Fibroblast of upper back skin (primary cell): ENCODE measurements around the gene TRAPPC3.
A peak's percentile ranks its signal among the peaks of the same experiment; 100 is the strongest.
"Not testable (repeated sequence)": the region's sequence is repeated elsewhere in the genome, so short reads cannot be mapped to it uniquely, and the experiment has no call there.

Experiments
- DNase-seq: peaks from one replicate; pipeline ENCODE4 v3.0.0-alpha.2; 2013

The TRAPPC3 gene

DNA sequence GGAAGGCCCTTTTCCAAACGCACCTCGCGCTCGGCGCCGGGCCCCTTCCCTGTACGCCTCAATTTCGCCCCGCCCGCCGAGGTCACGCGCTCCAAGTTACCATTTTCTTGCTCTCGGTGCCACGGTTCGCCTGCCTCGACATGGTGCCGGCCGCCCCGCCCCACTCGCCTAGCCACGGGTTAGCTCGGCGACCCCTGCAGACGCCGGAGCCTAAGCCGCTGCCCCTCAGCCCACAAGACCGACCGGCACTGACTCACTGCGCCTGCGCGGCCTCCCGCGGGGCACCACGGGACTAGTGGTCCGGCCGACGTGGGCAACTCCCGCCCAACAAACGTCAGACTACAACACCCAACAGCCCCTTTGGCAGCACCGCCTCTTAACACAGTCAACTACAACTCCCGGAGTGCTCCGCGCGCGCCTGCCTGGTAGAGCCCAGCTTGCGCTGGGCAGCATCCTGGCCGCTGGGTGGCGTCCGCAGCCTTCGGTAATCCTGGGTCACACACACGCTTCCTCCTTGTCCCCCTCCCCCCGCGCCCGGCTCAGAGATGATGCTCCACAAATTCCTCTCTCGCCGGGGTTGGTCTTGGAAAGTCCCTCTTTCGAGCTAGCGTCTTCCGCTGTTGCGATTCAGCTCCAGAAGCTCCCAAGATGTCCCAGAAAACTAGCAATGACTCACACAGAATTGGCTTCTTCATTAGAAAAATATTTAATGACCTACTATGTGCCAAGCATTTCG, at the start of gene TRAPPC3:
Gene TRAPPC3 (minus strand): TSS at position 250 of the 736 bp plus-strand sequence. CDS start 108 bp downstream, at position 142.
- DNase-seq: peak; percentile 100

DNA sequence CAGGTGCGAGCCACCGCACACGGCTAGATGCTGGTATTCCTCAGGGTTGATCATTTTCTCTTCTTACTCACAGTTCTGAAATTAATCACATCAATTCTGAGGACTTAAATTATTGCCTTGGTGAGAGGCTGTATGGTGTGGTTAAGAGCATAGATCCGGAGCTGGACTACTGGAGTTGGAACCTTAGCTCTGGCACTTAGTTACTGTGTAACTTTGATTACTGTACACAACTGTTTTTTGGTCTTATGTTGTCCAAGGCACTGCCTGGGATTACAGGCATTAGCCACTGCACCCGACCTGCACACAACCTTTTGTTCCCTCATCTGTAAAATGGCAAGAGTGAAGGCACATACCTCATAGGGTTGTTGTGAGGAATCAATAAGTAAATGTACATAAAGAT, 49.4 kb upstream of the TRAPPC3 start:
- DNase-seq: no peak

DNA sequence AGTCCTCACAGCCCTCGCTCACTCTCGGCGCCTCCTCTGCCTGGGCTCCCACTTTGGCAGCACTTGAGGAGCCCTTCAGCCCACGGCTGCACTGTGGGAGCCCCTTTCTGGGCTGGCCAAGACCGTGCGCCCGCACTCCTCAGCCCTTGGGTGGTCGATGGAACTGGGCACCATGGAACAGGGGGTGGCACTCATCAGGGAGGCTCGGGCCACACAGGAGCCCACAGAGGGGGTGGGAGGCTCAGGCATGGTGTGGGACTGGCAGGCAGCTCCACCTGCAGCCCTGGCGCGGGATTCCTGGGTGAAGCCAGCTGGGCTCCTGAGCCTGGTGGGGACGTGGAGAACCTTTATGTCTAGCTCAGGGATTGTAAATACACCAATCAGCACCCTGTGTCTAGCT, 47.5 kb upstream of the TRAPPC3 start:
- not testable (repeated sequence) for DNase-seq

DNA sequence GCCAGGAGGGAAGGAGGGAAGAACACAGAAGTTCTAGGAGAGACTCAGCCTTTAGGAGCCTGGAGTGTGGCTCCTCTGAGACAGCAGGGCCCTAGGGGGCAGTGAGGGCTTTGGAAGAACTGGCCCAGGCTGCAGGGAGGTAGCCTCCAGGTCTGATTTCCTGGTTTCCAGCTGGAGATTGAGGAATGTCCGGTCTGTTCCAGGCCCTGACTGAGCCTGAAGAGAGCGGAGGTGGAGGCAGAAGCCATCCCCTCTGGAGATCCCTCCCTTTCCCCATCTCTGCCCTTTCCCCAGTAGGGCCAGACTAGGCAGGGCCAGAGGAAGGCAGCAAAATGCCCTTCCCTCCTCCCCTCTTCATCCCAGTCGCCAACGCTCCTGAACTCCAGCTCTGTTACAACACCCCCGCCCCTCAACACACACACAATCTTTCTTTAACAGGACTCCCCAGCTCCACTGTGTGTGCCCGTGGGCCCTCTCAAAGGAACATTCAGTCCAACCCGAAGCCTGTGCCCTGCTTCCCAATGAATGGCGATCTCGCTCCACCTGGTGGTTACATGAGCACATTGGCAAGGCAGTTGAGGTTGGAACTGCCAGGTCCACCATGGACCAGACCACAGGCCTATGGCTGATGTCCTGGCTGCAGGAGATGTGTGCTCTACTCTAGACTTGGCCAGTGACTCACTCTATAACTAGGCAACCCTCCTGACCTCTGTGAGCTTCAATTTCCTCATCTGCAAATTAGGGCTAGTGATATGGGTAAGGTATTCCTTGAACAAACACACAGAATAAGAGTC, 38.7 kb upstream of the TRAPPC3 start:
- DNase-seq: peak; percentile 90

DNA sequence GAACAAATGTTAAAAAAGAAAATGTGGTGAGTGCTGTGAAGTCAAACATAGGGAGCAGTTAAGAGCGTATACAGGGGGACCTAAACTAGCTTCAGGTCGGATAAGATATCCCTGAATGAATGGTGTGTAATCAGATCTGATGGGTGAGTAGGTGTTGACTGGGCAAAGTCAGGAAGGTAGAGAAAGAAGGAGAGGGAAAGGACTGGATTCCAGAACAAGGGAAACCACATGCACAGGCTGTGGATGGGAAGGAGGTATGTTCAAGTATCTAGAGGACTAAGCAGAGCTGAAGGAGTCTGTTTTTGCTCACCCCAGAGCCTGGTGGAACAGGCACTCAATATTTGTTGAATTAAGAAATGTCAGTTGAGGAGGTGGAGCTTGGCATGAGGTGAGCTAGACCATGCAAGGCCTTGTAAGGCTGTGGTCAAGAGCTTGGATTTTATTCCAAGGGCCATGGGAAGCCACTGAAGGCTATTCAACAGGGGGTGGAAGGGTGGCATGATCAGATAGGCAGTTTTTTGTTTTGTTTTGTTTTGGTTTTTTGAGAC, 34.1 kb upstream of the TRAPPC3 start:
- DNase-seq: peak; percentile 19

DNA sequence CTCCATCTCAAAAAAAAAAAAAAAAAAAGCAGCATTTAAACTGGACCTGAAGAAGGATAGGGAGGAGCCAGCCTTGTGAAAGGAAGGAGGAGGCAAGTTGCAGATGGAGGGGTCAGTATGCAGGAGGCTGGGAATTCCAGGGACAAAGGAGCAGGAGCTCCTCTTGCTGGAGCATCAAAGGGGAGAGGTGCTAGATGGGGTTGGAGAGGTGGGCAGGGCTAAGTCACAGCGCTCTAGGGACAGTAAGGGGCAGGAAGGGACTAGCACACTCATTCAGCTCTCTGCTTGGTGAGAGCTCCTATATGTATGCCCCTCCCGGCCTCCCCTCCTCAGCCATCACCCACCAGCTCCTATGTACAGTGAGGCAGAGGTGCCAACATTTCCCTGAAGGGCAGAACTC, 33.4 kb upstream of the TRAPPC3 start:
- no peak for DNase-seq

DNA sequence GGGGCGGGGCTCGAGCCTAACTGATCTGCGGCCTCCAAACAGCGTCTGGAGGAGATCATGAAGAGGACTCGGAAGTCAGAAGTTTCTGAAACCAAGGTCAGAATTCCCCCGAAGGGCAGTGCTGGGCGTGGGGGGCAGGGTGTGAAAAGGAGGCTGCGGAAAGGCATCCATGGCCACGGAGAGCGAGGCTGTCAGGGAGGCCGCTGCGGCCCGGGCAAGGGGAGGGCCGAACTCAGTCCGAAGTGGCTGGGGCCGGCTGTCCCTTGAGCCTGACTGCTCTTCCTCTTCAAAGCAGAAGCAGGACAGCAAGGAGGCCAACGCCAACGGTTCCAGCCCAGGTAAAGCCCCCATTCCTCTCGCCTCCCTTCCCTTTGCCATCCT, 29.9 kb upstream of the TRAPPC3 start:
- no peak for DNase-seq

DNA sequence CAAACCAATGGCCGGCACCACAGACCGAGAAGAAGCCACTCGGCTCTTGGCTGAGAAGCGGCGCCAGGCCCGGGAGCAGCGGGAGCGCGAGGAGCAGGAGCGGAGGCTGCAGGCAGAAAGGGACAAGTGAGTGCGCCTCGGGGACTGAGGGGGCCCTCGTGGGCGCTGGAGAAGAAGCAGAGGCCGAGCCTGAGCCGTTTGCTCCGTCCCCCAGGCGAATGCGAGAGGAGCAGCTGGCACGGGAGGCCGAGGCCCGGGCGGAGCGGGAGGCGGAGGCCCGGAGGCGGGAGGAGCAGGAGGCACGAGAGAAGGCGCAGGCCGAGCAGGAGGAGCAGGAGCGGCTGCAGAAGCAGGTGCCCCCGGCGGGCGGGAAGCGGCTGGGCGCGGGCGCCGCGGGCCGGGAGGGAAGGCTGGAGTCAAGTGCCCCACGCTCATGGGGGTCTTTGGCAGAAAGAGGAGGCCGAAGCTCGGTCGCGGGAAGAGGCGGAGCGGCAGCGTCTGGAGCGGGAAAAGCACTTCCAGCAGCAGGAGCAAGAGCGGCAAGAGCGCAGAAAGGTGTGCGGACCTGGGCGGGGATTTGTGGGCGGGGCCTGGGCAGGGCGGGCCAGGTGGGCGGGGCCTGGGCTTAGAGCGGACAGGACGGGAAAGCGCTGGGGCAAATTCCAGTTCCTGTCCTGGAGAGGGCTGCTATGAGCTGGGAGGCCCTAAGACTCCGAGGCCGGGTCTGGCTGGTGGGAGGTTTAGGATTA, 29.4 kb upstream of the TRAPPC3 start:
- DNase-seq: no peak

DNA sequence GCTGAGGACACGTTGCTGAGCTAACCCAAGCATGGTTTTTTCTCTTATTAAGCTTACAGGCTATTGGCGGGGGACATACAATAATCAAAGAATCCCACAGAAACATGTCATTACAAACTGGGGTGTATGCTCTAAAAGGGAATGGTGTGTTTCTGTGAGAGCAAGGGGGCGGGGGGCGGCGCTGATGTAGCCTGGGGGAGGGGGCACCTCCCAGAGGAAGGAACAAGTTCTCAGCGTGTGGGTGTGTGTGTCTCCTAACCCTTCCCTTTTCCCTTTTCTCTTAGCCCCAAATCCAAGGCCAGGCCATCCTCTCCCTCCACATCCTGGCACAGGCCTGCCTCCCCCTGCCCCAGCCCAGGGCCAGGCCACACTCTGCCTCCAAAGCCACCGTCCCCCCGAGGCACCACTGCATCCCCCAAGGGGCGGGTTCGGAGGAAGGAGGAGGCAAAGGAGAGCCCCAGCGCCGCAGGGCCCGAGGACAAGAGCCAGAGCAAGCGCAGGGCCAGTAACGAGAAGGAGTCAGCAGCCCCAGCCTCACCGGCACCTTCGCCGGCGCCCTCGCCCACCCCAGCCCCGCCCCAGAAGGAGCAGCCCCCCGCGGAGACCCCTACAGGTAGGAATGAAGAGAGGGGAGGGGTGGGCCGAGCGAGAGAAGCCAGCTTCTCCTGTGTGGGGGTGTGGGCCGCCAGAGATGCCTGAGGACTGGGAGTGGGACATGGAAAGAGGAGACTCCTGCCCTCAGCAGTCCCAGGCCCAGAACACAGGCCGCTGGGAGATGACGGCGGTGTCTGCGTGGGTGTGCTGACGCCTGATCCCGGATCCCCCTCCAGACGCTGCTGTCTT, 28.5 kb upstream of the TRAPPC3 start:
- DNase-seq: no peak

DNA sequence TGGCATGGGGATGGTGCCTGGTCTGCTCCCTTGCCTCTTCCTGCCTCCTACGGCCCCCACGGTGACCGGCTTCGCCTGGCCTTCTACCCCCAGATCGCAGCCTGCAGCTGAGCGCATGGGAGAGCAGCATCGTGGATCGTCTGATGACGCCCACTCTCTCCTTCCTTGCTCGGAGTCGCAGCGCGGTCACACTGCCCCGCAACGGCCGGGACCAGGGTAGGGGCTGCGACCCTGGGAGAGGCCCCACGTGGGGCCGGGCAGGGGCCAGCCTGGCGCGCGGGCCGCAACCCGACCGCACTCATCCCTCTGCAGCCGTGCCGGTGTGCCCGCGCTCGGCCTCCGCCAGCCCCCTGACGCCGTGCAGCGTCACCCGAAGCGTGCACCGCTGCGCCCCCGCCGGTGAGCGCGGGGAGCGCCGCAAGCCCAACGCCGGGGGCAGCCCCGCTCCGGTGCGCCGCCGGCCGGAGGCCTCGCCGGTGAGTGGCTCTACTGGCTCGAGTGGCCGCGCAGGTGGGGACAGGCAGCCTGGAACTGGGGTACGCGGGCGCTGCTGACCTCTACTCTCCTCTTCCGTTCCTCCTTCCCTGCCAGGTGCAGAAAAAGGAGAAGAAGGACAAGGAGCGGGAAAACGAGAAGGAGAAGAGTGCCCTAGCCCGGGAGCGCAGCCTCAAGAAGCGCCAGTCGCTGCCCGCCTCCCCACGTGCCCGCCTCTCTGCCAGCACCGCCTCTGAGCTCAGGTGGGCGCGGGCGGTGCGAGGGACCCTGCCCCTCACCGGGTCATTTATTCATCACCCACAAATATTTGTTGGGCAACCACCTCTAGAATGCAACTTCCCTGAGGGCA, 27.0 kb upstream of the TRAPPC3 start:
- no peak for DNase-seq

DNA sequence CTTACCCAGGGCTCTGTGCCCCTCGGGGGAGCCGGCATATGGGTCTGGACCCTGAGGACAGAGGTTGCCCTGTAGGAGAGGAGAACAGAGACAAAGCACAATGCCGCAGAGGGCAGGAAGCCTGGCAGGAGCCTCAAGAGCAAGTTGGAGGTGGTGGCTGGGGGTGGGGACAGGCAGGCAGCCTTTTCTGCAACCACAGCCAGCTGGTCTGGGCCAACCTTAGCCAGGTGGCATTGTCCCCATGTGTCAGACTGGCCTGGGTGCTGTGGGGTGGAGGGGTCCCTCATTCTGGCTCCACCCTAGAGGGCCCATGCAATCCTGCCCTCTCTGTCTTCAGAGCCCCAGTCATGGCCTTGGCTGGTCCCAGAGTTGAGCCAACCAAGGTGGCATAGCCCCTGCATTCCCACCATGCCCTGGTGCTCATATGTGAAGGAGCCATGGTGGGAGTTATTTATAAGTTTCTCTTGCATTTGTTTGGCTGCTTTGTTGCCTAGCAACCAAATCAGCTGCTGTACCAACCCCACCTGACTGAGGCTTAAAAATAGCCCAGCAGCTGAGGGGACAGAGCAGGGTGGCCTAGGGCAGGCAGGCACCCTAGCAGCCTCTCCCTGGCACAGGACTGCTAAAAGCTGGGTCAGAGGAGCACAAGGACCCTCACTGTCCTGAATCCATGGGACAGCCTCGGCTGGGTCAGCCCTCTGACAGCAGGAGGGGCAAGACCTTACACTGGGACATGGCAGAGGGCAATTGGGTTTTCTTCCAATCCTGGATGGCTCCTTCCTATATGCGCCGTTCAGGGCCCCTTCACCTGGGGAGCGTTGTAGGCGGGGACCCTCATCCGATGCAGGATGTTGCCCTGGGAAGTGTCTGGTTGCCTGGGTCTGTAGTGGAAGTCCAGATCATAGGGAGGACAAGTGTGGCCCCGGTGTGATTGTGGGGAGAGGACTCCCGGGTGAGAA, 26.1 kb upstream of the TRAPPC3 start:
- peak; percentile 25 for DNase-seq

DNA sequence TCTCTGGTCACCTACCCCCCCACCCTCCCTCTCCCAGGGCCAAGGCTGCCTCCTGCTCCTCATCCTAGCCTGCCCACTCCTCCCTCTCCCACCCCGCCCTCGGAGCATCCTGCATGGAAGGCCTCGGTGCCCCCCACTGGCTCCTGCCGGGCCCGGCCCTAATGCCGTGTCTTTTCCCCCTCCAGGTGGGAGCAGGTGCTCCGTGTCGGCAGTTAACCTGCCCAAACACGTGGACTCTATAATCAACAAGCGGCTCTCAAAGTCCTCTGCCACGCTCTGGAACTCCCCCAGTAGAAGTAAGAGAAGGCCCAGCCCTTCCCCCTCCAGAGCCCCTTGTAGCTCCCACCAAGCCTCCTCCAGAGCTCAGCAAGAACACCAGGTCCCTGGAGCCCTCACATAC, 25.4 kb upstream of the TRAPPC3 start:
- DNase-seq: no peak

DNA sequence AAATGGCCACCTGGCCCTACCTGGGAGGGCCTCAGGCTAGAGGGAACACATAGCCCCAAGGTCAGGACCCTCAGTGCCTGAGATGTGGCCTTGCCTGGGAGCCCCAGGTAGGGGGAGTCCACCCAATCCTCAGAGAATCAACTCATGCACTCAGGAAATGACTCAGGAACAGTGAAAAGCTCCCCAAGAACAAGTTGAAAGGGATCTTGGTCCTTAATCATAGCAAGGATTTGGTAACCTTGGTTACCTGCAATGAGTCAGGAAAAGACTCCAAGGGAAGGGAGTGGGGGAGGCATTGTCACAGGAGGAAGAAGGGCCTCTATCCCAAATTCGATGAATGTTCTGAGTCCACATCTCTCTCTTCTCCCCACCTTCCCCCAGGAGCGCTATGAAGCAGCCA, 23.7 kb upstream of the TRAPPC3 start:
- DNase-seq: peak; percentile 80

DNA sequence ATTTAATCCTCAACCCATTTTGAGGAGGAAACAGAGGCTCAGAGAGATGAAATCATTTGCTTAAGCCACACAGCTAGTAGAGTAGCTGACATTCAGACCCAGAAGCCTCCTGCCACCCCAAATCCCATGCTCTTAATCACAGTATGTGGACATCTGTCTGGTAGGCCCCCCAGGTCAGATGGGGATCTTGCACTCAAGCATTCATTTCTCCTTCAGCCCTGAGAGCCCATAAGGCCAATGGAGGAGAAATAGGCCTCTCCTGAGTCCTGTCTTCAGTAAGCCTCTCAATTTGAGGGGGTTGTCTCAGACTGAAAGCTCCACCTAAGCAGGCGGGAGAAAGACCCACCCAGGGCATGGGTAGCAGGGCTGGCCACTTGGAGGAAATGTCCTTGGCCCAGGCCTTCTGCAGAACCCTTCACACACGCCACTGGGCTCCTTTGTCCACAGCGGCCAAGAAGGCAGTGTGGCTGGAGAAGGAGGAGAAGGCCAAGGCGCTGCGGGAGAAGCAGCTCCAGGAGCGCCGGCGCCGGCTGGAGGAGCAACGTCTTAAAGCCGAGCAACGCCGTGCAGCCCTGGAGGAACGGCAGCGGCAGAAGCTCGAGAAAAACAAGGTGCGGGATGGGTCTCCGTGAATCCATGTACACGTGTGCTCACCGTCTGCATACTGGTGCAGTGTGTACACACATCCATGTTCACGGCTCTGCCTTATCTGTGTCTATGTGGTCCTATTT, 22.9 kb upstream of the TRAPPC3 start:
- no peak for DNase-seq

DNA sequence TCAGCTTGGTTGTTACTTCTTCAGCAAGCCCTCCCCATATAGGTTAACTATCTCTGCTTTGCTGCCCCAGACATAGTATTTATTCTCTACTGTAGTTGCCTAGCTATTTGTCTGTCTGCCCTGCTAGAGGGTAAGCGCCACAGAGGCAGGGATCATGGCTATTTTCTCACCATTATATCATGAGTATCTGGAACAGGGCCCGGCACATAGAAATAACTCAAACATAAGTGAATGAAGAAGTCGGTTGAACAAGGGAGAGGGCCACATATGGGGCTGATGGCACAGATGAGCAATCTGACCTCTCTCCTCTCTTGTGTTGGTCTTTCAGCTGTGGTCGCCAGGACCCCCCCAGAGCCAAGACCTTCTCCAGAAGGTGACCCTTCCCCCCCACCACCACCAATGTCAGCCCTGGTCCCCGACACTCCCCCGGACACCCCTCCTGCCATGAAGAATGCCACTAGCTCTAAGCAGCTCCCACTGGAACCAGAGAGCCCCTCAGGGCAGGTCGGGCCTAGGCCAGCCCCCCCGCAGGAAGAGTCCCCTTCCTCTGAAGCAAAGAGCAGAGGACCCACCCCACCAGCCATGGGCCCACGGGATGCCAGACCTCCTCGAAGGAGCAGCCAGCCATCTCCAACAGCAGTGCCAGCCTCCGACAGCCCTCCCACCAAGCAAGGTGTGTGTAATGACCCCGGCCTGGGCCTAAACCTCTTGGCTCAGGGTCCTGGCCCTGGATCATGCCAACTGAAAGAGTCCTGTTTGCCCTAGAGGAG, 21.5 kb upstream of the TRAPPC3 start:
- DNase-seq: no peak

DNA sequence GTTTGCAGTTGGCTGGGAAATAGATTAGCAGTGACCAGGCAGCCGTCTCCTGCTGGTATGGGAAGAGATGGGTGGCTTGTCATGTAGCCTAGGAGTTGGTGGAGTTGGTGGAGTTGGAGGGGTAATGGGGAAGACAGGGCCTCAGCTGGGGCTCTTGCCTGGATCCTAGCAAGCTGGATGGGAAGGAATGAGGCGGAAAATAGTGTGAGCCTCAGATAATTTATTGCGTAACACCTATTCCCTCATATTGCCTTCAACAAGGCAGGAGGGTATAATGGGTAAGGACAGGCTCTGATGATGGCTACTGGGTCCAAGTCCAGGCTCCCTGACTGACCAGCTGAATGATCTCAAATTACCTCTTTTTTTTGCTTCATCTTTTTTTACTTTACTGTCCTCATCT, 19.2 kb upstream of the TRAPPC3 start:
- no peak for DNase-seq

DNA sequence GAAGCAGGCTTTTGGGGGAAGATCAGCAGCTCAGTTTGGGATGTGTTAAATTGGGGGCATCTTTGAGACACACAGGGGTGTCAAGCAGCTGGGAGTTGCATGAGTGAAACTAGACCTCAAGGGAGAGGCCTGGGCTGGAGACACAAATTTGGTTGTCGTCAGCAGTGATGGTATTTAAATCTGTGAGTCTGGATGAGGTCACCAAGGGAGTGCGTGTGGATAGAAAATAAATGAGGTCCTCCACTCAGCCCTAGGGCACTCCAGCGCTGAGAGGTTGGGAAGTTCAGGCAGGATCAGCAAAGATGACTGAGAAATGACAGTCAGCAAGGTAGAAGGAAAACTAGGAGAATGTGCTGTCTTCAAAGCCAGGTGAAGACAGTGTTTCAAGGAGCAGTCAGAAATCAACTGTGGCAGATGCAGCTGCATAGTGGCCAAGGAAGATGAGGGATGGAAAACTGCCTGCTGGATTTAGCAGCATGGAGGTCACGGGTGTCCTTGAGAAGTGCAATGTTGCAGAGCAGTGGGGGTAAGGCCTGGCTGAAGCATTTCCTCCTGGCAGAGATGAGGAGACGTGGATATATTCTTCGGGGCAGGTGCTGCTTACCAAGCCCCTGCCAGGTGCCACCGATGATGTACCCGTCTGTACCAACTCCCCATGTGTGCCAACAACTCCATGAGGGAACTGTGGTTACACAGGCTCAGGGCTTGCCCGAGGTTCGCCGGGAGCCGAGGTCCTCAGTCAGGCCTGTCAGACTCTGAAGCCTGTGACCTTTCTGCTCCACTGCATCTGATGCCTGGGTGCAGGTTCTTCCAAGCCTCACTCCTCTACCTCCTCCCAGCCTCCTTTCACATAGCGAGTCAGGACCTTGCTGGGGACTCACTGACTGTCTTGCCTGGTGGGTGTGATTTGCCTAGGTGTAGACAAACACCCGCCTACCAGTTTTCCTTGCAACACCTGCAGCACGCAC, 17.9 kb upstream of the TRAPPC3 start:
- peak; percentile 25 for DNase-seq
